ENCODE data around the gene ITGAD.

- TF ChIP-seq, protein P1, sequence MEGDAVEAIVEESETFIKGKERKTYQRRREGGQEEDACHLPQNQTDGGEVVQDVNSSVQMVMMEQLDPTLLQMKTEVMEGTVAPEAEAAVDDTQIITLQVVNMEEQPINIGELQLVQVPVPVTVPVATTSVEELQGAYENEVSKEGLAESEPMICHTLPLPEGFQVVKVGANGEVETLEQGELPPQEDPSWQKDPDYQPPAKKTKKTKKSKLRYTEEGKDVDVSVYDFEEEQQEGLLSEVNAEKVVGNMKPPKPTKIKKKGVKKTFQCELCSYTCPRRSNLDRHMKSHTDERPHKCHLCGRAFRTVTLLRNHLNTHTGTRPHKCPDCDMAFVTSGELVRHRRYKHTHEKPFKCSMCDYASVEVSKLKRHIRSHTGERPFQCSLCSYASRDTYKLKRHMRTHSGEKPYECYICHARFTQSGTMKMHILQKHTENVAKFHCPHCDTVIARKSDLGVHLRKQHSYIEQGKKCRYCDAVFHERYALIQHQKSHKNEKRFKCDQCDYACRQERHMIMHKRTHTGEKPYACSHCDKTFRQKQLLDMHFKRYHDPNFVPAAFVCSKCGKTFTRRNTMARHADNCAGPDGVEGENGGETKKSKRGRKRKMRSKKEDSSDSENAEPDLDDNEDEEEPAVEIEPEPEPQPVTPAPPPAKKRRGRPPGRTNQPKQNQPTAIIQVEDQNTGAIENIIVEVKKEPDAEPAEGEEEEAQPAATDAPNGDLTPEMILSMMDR (IDR thresholded peaks at IDR 0.05) = no peak
- no peak for TF ChIP-seq POLR2A (IDR thresholded peaks at IDR 0.05)
These were observed 45.7 kb upstream of the ITGAD start for GRCh38 chr16:31347445-31347844.

Data from esophagus squamous epithelium (tissue), 4 donors.